Heart left ventricle (tissue), 13 donors: ENCODE results near the gene CCR8.

Experiments
- CTCF ChIP-seq, 12 donors: fragments of 200-600 bp; sonication (generic) in 4 of 12; IDR thresholded peaks; one replicate each; pipeline versions ENCODE4 v1.5.0 to v1.8.0; 2018 to 2022; ENCODE audit warnings: antibody characterized with exemption in 12 of 12, mild to moderate bottlenecking in 5 of 12
- POLR2A ChIP-seq, 2 donors: fragments of 450-650 bp; IDR thresholded peaks; one replicate each; pipeline ENCODE4 v1.6.1; 2017; ENCODE audit warnings: antibody characterized with exemption in 2 of 2, mild to moderate bottlenecking in 2 of 2, moderate library complexity in 2 of 2
- donor health status: ischemic (EF 13 %, LVEDD 7.1; RV severe dilation, severe dysfunction).
- donor health status: DM: no; HTN: yes; CAD: no.
- donor health status: DM: no; HTN: no; CAD: no.
- donor health status: ischemic (EF 25% LVEDD 6.9; RV normal size, moderate dysfunction).
- donor health status: ischemic (EF 25% LVEDD 5.7; RV mildly dilated, moderate dysfunction).
- donor health status: ischemic (EF 35%, LVEDD 5.7; RV mildly dilated, moderate dysfunction).
- donor health status: nonischemic (EF 11% LVEDD 7.7; RV severe dilation, severe dysfunction).
- donor health status: DM: yes; HTN: yes; CAD: no.
- donor health status: PGD.
- donor health status: ischemic (EF 29% LVEDD 5.4; RV normal size, mild dysfunction).
- donor health status: nonischemic (EF 23%, LVEDD 6.1; RV moderate dilation, normal function).

DNA sequence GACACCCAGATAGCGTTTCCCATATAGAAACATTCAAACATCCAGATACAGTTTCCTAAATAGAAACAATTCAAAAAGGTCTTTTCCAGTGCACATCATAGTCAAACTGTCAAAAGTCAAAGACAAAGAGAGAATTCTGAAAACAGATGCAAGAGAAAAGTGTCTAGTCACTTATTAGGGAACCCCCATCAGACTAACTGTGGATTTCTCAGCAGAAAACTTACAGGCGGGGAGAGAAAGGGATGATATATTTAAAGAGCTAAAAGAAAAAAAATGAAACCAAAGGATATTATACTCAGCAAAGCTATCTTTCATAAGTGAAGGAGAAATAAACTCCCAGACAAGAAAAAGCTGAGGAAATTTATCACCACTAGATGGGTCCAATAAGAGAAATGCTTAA lies 27.3 kb upstream of the CCR8 start:
- TF ChIP-seq CTCF (IDR thresholded peaks at IDR 0.05): no peak
- TF ChIP-seq POLR2A (IDR thresholded peaks at IDR 0.05): no peak
